ENCODE results near the gene S100A13. TPM values are rescaled to one million over a fixed set of nuclear protein-coding genes. Genes with fewer than 3 reads are reported as not detected.

The S100A13 gene
- total RNA-seq, 2 donors from 2014 or later = 224 to 284 TPM

GRCh38 chr1:153648000-153648643 is 20.8 kb upstream of the S100A13 start:
- H3K4me3 Mint-ChIP-seq = no peak overlapping the region
- no peaks in the 10 kb centered on the region for H3K27me3 ChIP-seq (ENCODE audit: control insufficient read depth, insufficient read depth, low read length, poor library complexity, severe bottlenecking)
- no peak overlapping the region for H3K4me3 ChIP-seq (ENCODE audit: low read length)
- H3K9me3 Mint-ChIP-seq = no peaks in the 10 kb centered on the region
- H3K9me3 ChIP-seq (ENCODE audit: control insufficient read depth, low read length) = no peaks in the 10 kb centered on the region
- peaks cover 10% of the 10 kb centered on the region for H3K4me1 ChIP-seq (ENCODE audit: control insufficient read depth, insufficient read depth, low read length)
- peaks cover 3% of the 10 kb centered on the region for H3K27me3 Mint-ChIP-seq (ENCODE audit: insufficient read depth)
- H3K36me3 ChIP-seq (ENCODE audit: control insufficient read depth, insufficient read depth, low read length) = peaks cover 38% of the 10 kb centered on the region
- TF ChIP-seq CTCF (conservative IDR thresholded peaks at IDR 0.05) = no peak
- no peak for DNase-seq
- WGBS, 2 experiments (ENCODE audit: insufficient coverage in 1 of 2, insufficient read length in 1 of 2) = 86 to 94% methylated on average over 3 to 10 of the region's 10 CpGs
- H3K27ac Mint-ChIP-seq = peak overlapping the region; percentile 52
- no peak overlapping the region for H3K27ac ChIP-seq (ENCODE audit: low read depth, low read length)
- H3K36me3 Mint-ChIP-seq (ENCODE audit: low read depth) = peaks cover 34% of the 10 kb centered on the region
- peaks cover 14% of the 10 kb centered on the region for H3K4me1 Mint-ChIP-seq
- no peak overlapping the region for H3K9ac ChIP-seq (ENCODE audit: extremely low read depth, low read length, poor library complexity, severe bottlenecking)

- H3K4me3 ChIP-seq (ENCODE audit: low read length) = no peak overlapping the region
- peak; percentile 43 for TF ChIP-seq CTCF (conservative IDR thresholded peaks at IDR 0.05)
- peak; percentile 66 for DNase-seq
- Mint-ChIP-seq H3K27me3 (ENCODE audit: insufficient read depth) (no peaks in the 10 kb centered on the region), H3K27ac (peak overlapping the region; percentile 64), H3K36me3 (ENCODE audit: low read depth) (peaks cover 42% of the 10 kb centered on the region), H3K4me1 (peaks cover 16% of the 10 kb centered on the region), H3K4me3 (no peak overlapping the region), H3K9me3 (no peaks in the 10 kb centered on the region)
- H3K36me3 ChIP-seq (ENCODE audit: control insufficient read depth, insufficient read depth, low read length) = peaks cover 46% of the 10 kb centered on the region
- no peak overlapping the region for H3K9ac ChIP-seq (ENCODE audit: extremely low read depth, low read length, poor library complexity, severe bottlenecking)
- no peak overlapping the region for H3K27ac ChIP-seq (ENCODE audit: low read depth, low read length)
- H3K27me3 ChIP-seq (ENCODE audit: control insufficient read depth, insufficient read depth, low read length, poor library complexity, severe bottlenecking) = no peaks in the 10 kb centered on the region
- no peaks in the 10 kb centered on the region for H3K9me3 ChIP-seq (ENCODE audit: control insufficient read depth, low read length)
- peaks cover 13% of the 10 kb centered on the region for H3K4me1 ChIP-seq (ENCODE audit: control insufficient read depth, insufficient read depth, low read length)
- WGBS, 2 experiments (ENCODE audit: insufficient coverage in 1 of 2, insufficient read length in 1 of 2) = 83% methylated on average over 2 of the region's 2 CpGs
Measured at GRCh38 chr1:153647346-153647714, 20.0 kb upstream of the S100A13 start.

GRCh38 chr1:153646672-153647345 is 19.5 kb upstream of the S100A13 start:
- TF ChIP-seq CTCF (conservative IDR thresholded peaks at IDR 0.05) = no peak
- WGBS, 2 experiments (ENCODE audit: insufficient coverage in 1 of 2, insufficient read length in 1 of 2) = 92 to 100% methylated on average over 2 to 5 of the region's 5 CpGs
- no peak overlapping the region for H3K9ac ChIP-seq (ENCODE audit: extremely low read depth, low read length, poor library complexity, severe bottlenecking)
- Mint-ChIP-seq H3K9me3 (no peaks in the 10 kb centered on the region), H3K4me1 (peaks cover 19% of the 10 kb centered on the region), H3K36me3 (ENCODE audit: low read depth) (peaks cover 47% of the 10 kb centered on the region), H3K27ac (peak overlapping the region; percentile 64), H3K4me3 (no peak overlapping the region), H3K27me3 (ENCODE audit: insufficient read depth) (no peaks in the 10 kb centered on the region)
- no peaks in the 10 kb centered on the region for H3K9me3 ChIP-seq (ENCODE audit: control insufficient read depth, low read length)
- H3K27me3 ChIP-seq (ENCODE audit: control insufficient read depth, insufficient read depth, low read length, poor library complexity, severe bottlenecking) = no peaks in the 10 kb centered on the region
- peaks cover 16% of the 10 kb centered on the region for H3K4me1 ChIP-seq (ENCODE audit: control insufficient read depth, insufficient read depth, low read length)
- no peak for DNase-seq
- no peak overlapping the region for H3K27ac ChIP-seq (ENCODE audit: low read depth, low read length)
- no peak overlapping the region for H3K4me3 ChIP-seq (ENCODE audit: low read length)
- peaks cover 51% of the 10 kb centered on the region for H3K36me3 ChIP-seq (ENCODE audit: control insufficient read depth, insufficient read depth, low read length)

Measured in endodermal cell (in vitro differentiated cells).